HepG2 (cell line): ENCODE measurements around the gene FIBP. TPM values are rescaled to one million over a fixed set of nuclear protein-coding genes. Genes with fewer than 3 reads are reported as not detected.
A peak's percentile ranks its signal among the peaks of the same experiment; 100 is the strongest.

Source experiments
- ATAC-seq: fragments of 200-7000 bp; cut with Tn5 transposase; 3 replicates; pipeline ENCODE4 v1.9.1; 2020; ENCODE audit warnings: mild to moderate bottlenecking, moderate library complexity
- BruUV-seq: library from RNA; stranded (reverse); fragments of 400-500 nt; replicated peaks from 2 replicates; lab custom pipeline; 2021; lab: Mats Ljungman, UMichigan
- CTCF ChIA-PET: fragments of 300-600 bp; formaldehyde crosslinking; extraction: SDS; loops from one replicate; lab custom pipeline; 2021; ENCODE audit warnings: low total read pairs, inconsistent platforms, low intra/inter-chr PET ratio; lab: Yijun Ruan, JAX
- POLR2A ChIA-PET: fragments of 350-600 bp; sonication (Branson Sonifier 250); formaldehyde crosslinking; loops from one replicate; lab custom pipeline; 2020; ENCODE audit warnings: antibody characterized with exemption, inconsistent platforms; lab: Yijun Ruan, JAX
- DNase-seq: peaks from one replicate; pipeline ENCODE4 v3.0.0-alpha.2; 2015; ENCODE audit warnings: low spot score
- FAIRE-seq: peaks from 3 replicates; lab custom pipeline; 2011; peaks lifted over from hg19 to GRCh38; lab: Jason Lieb, UNC
- H2AFZ ChIP-seq: one replicate; pipeline ENCODE4 v1.6.1; 2011; ENCODE audit warnings: low read length, inconsistent platforms
- H3K27ac ChIP-seq: fragments of 300-600 bp; 3 replicates; pipeline ENCODE4 v1.8.0; 2011; ENCODE audit warnings: mixed run types, mild to moderate bottlenecking, mixed read lengths, low read length, inconsistent platforms; ENCODE audit not compliant: insufficient read depth; ENCODE audit errors: extremely low read length
- H3K27me3 ChIP-seq, 2 experiments: fragments of 200-600 bp in 1 of 2; 2 replicates in 1 of 2; 3 replicates in 1 of 2; pipeline versions ENCODE4 v1.6.0 to v1.8.0; 2011; ENCODE audit warnings: low read length in 2 of 2, mild to moderate bottlenecking in 2 of 2, moderate library complexity in 2 of 2, inconsistent platforms in 1 of 2; ENCODE audit not compliant: insufficient read depth in 2 of 2, control insufficient read depth in 1 of 2
- H3K36me3 ChIP-seq, 2 experiments: fragments of 200-600 bp in 1 of 2; replicated peaks in 1 of 2; 2 replicates in 1 of 2; 3 replicates in 1 of 2; pipeline versions ENCODE4 v1.5.1 to v1.8.0; 2011; ENCODE audit warnings: low read length in 2 of 2, inconsistent platforms in 1 of 2; ENCODE audit not compliant: insufficient read depth in 2 of 2, control insufficient read depth in 1 of 2
- H3K4me1 ChIP-seq: 2 replicates; pipeline ENCODE4 v1.5.1; 2012; ENCODE audit warnings: low read length, inconsistent platforms; ENCODE audit not compliant: insufficient read depth
- H3K4me2 ChIP-seq: 2 replicates; pipeline ENCODE4 v1.6.0; 2011; ENCODE audit warnings: low read depth, low read length, inconsistent platforms
- H3K4me3 ChIP-seq, 3 experiments: fragments of 200-600 bp in 1 of 3; sonication (generic), shearing (Covaris generic) in 1 of 3; replicated peaks in 1 of 3; 2 replicates each; pipeline ENCODE4 v1.5.1; 2011 to 2016; ENCODE audit warnings: low read length in 3 of 3, inconsistent platforms in 2 of 3, low read depth in 2 of 3, mild to moderate bottlenecking in 2 of 3, control low read depth in 1 of 3, mixed read lengths in 1 of 3; ENCODE audit not compliant: insufficient read depth in 1 of 3
- H3K79me2 ChIP-seq: one replicate; pipeline ENCODE4 v1.6.1; 2011; ENCODE audit warnings: low read length, inconsistent platforms; ENCODE audit not compliant: insufficient read depth
- H3K9ac ChIP-seq: 2 replicates; pipeline ENCODE4 v1.6.0; 2011; ENCODE audit warnings: mild to moderate bottlenecking, low read depth, low read length, inconsistent platforms; ENCODE audit not compliant: insufficient read depth
- H3K9me3 ChIP-seq: 2 replicates; pipeline ENCODE4 v1.5.1; 2012; ENCODE audit warnings: mild to moderate bottlenecking, low read length
- H4K20me1 ChIP-seq: 2 replicates; pipeline ENCODE4 v1.6.0; 2011; ENCODE audit warnings: inconsistent platforms, mild to moderate bottlenecking, low read length, moderate library complexity; ENCODE audit not compliant: insufficient read depth
- IKZF1 ChIP-seq: fragments of 450-650 bp; IDR thresholded peaks from 2 replicates; pipeline ENCODE4 v1.7.1; 2016
- IRF2 ChIP-seq: IDR thresholded peaks from 2 replicates; pipeline ENCODE4 v1.6.1; 2018; ENCODE audit warnings: missing genetic modification reagents, missing compliant biosample characterization
- MAFK ChIP-seq, 2 experiments: IDR thresholded peaks in 1 of 2; conservative IDR thresholded peaks in 1 of 2; 2 replicates each; pipeline ENCODE4 v1.6.1; 2011; ENCODE audit warnings: improper control_type of control experiment in 2 of 2, low read length in 2 of 2
- MTF2 ChIP-seq: sonication (generic); formaldehyde crosslinking; IDR thresholded peaks from 2 replicates; pipeline ENCODE4 v1.5.0; 2020; ENCODE audit warnings: missing genetic modification reagents, borderline replicate concordance
- MYC ChIP-seq: sonication (generic); formaldehyde crosslinking; IDR thresholded peaks from 2 replicates; pipeline ENCODE4 v1.9.0; 2021; ENCODE audit warnings: missing genetic modification reagents, borderline replicate concordance
- NCOR1 ChIP-seq: fragments of 200-600 bp; sonication (generic); IDR thresholded peaks from 2 replicates; pipeline ENCODE4 v1.7.0; 2017; ENCODE audit warnings: antibody characterized with exemption, low read length, borderline replicate concordance
- NONO ChIP-seq, 2 experiments: fragments of 450-650 bp in 1 of 2; sonication (generic) in 1 of 2; formaldehyde crosslinking in 1 of 2; IDR thresholded peaks in 1 of 2; conservative IDR thresholded peaks in 1 of 2; 2 replicates each; pipeline versions ENCODE4 v1.6.1 to v1.8.0; 2017 to 2022; ENCODE audit warnings: mild to moderate bottlenecking in 1 of 2, missing genetic modification reagents in 1 of 2, moderate library complexity in 1 of 2
- SOX13 ChIP-seq, 3 experiments: fragments of 450-650 bp in 1 of 3; sonication (generic) in 1 of 3; formaldehyde crosslinking in 1 of 3; IDR thresholded peaks in 2 of 3; conservative IDR thresholded peaks in 1 of 3; 2 replicates each; pipeline versions ENCODE4 v1.5.0 to v1.6.1; 2016 to 2020; ENCODE audit warnings: antibody characterized with exemption in 1 of 3, mild to moderate bottlenecking in 1 of 3, missing compliant biosample characterization in 1 of 3, missing genetic modification reagents in 1 of 3, moderate library complexity in 1 of 3
- STAG1 ChIP-seq: sonication (generic); formaldehyde crosslinking; IDR thresholded peaks from 2 replicates; pipeline ENCODE4 v1.4.0; 2020; ENCODE audit warnings: missing genetic modification reagents
- ZBTB21 ChIP-seq: sonication (generic); formaldehyde crosslinking; IDR thresholded peaks from 2 replicates; pipeline ENCODE4 v1.4.0; 2020; ENCODE audit warnings: missing genetic modification reagents
- WGBS: methylation state at CpG from one replicate; pipeline ENCODE4 v1.1.6; 2017; ENCODE audit warnings: low lambda C conversion rate; 5-methylcytosine and 5-hydroxymethylcytosine counted together
- in situ Hi-C: cut with HindIII; loops from 2 replicates; pipeline ENCODE4 v1.10.0; 2017; ENCODE audit warnings: low pct_unique_long_range_greater_than_20kb; ENCODE audit not compliant: extremely low pct_ligation_motif_present
- intact Hi-C: fragments of 100-400 bp; cut with micrococcal nuclease; formaldehyde crosslinking; loops from one replicate; pipeline ENCODE4 v1.10.0; 2022; ENCODE audit not compliant: unreplicated experiment
- polyA plus RNA-seq, 8 experiments: library from polyadenylated mRNA; depleted of rRNA in 3 of 8; stranded (reverse) in 7 of 8; unstranded in 1 of 8; fragments of >200 nt; fragmentation: Illumina TruSeq in 4 of 8; extraction: Trizol in 4 of 8; gene quantifications; 2 replicates each; pipeline versions ENCODE4 v1.2.1 to v1.2.3, GENCODE V29; 2011 to 2016; ENCODE audit warnings: low read depth in 4 of 8, missing spikeins in 1 of 8, mixed read lengths in 1 of 8; ENCODE audit not compliant: insufficient read depth in 1 of 8
- total RNA-seq, 5 experiments: library from RNA; depleted of rRNA; stranded (reverse); fragments of >200 nt; fragmentation: Illumina TruSeq; extraction: Trizol; gene quantifications; 2 replicates each; pipeline ENCODE4 v1.2.3, GENCODE V29; 2016; ENCODE audit warnings: low read depth in 1 of 5
- TF ChIP-seq, protein P1 (sequence below): sonication (generic); formaldehyde crosslinking; IDR thresholded peaks from 2 replicates; pipeline ENCODE4 v1.5.0; 2020; ENCODE audit warnings: missing genetic modification reagents
- TF ChIP-seq, protein P2 (sequence below): sonication (generic); formaldehyde crosslinking; IDR thresholded peaks from 2 replicates; pipeline ENCODE4 v1.4.0; 2020; ENCODE audit warnings: missing genetic modification reagents, borderline replicate concordance

FIBP gene
- total and polyA plus RNA-seq, 2 of the 13 experiments (the other 11 are each of a cell fraction or from before 2014, with no cell fraction given), result 42.9 to 62.1 TPM

DNA sequence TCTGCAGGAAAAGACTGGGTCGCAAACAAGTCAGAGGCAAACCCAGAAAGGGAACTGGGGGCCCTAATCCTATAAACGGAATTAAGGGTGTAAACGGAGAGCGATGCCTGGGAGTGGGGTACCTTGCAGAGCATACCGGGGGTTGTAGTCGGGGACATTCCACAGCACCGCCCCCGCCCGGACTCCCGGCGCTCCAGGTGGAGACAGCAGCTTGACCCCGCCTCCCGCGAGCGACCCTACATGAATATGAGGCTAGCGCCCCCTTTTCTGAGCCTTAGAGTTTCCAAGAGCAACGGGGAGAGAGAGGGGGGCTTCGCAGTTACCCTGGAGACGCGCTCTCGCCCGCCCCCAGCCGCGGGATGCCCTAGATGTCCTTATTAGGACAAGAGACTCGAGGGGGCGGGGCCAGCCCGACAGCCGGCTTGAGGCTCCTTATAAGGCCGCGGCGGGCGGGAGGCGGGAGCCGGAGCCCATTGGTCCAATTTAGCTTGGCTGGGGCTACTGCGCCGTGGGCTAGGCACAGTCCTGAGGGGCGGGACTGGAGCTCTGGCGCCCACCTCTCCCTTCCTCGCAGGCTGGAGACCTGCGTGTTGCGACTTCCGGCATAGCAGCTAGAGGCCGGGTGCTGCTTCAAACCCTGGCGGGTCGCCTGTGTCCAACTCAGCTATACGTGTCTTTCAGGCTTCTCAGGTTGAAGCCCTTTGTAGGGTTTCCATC is 29.0 kb downstream of the FIBP start (continued):
- TF ChIP-seq MYC, result peak; percentile 42; the same call in 1 of the 2 replicates
- no peak for TF ChIP-seq ZBTB21 (CRISPR knock-in tag)
- TF ChIP-seq NCOR1, result peak; percentile 39; the same call in 1 of the 2 replicates
- TF ChIP-seq SOX13 (IDR thresholded peaks at IDR 0.05), result no peak
- peak in 1 of 2 experiments; percentile 12; a peak in 1 of 4 replicates for TF ChIP-seq SOX13 (CRISPR knock-in tag; conservative IDR thresholded peaks at IDR 0.05 in 1 of 2, IDR thresholded peaks at IDR 0.05 in 1 of 2)
- TF ChIP-seq NONO (IDR thresholded peaks at IDR 0.05), result no peak
- no peak for TF ChIP-seq NONO (CRISPR knock-in tag; conservative IDR thresholded peaks at IDR 0.05)
- TF ChIP-seq IRF2 (CRISPR knock-in tag), result no peak

DNA sequence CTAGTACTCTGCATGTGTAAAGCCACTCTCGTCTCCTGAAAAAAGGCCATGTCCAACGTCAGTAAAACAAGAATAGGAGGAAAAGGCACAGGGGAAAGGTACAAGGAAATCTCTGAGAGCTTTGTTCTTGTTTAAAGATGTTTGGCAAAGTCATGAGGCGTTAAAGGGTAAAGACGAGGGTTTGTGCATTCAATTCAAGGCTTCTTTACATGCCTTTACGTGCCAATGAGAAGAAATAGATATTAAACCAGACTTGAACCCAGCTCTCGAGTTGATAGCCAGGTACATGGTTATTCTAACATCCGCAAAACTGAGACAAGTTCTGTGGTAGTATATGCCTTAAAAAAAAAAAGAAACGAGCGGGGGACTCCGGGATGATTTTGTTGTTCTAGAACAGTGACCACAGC is 29.6 kb downstream of the FIBP start:
- no peak for DNase-seq
- peaks cover 59% of the 10 kb centered on the region for H3K4me1 ChIP-seq
- no peaks in the 10 kb centered on the region; a peak in 1 of 5 replicates for H3K27me3 ChIP-seq
- peaks cover 18 to 44% of the 10 kb centered on the region in 2 experiments for H3K36me3 ChIP-seq
- intact Hi-C loops, result loop anchor here (2.0 kb wide), 1 partner anchor 30 kb away; the partner anchor contains the start of gene FIBP
- H3K9me3 ChIP-seq, result no peaks in the 10 kb centered on the region
- BruUV-seq, result no TSS peak
- 1% methylated on average over 10 of the region's 10 CpGs for WGBS
- FAIRE-seq, result no peak
- POLR2A ChIA-PET, result interaction anchor here (0.6 to 5.4 kb wide), 28 partner anchors 10 to 454 kb away, joined by 3 to 81 read pairs (median 5); partner anchors contain the start of genes AP5B1, BANF1, CCDC85B and EFEMP2
- CTCF ChIA-PET, result no interaction called here
- H3K4me2 ChIP-seq, result peak overlapping the region; percentile 100
- peaks cover 40% of the 10 kb centered on the region for H4K20me1 ChIP-seq
- H2AFZ ChIP-seq, result peak overlapping the region; percentile 75
- in situ Hi-C loops, result loop anchor here (10.0 kb wide), 1 partner anchor 304 kb away; the partner anchor contains the start of gene LTBP3
- H3K27ac ChIP-seq, result peak overlapping the region; percentile 90
- peak overlapping the region; percentile 86 for H3K9ac ChIP-seq
- ATAC-seq, result no peak
- peaks cover 32% of the 10 kb centered on the region for H3K79me2 ChIP-seq
- H3K4me3 ChIP-seq, result peak overlapping the region; percentile 76 to 99 (median 76)
- TF ChIP-seq, protein P1, sequence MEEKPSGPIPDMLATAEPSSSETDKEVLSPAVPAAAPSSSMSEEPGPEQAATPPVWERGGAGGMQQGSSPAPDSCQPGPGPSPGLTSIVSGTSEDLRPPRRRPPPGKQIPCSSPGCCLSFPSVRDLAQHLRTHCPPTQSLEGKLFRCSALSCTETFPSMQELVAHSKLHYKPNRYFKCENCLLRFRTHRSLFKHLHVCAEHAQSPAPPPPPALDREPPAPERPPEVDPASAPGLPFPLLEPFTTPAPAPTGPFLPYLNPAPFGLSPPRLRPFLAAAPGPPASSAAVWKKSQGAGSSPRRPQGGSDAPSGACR (CRISPR knock-in tag), result 0 out of 2 replicates have a peak, but pooled peaks have one; percentile 24
- TF ChIP-seq IKZF1 (no peak), MAFK (conservative IDR thresholded peaks at IDR 0.05 in 1 of 2, IDR thresholded peaks at IDR 0.05 in 1 of 2; ENCODE audit: low read length in 2 of 2) (no peak), STAG1 (CRISPR knock-in tag) (no peak), MTF2 (CRISPR knock-in tag) (0 out of 2 replicates have a peak, but pooled peaks have one; percentile 27)
- TF ChIP-seq, protein P2, sequence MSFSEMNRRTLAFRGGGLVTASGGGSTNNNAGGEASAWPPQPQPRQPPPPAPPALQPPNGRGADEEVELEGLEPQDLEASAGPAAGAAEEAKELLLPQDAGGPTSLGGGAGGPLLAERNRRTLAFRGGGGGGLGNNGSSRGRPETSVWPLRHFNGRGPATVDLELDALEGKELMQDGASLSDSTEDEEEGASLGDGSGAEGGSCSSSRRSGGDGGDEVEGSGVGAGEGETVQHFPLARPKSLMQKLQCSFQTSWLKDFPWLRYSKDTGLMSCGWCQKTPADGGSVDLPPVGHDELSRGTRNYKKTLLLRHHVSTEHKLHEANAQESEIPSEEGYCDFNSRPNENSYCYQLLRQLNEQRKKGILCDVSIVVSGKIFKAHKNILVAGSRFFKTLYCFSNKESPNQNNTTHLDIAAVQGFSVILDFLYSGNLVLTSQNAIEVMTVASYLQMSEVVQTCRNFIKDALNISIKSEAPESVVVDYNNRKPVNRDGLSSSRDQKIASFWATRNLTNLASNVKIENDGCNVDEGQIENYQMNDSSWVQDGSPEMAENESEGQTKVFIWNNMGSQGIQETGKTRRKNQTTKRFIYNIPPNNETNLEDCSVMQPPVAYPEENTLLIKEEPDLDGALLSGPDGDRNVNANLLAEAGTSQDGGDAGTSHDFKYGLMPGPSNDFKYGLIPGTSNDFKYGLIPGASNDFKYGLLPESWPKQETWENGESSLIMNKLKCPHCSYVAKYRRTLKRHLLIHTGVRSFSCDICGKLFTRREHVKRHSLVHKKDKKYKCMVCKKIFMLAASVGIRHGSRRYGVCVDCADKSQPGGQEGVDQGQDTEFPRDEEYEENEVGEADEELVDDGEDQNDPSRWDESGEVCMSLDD (CRISPR knock-in tag), result peak; percentile 19; the same call in 1 of the 2 replicates
